Transverse colon (tissue), 3 donors: ENCODE measurements around the gene TMEM266.

Experiments used
- CTCF ChIP-seq, 5 experiments: fragments of 200-600 bp in 3 of 5; fragments of 450-650 bp in 2 of 5; sonication (generic) in 3 of 5; IDR thresholded peaks; 1 replicate in 2 of 5; 2 replicates in 3 of 5; pipeline ENCODE4 v1.5.1; 2016 to 2017; ENCODE audit warnings: antibody characterized with exemption in 5 of 5, inconsistent platforms in 3 of 5, mild to moderate bottlenecking in 2 of 5, moderate library complexity in 1 of 5
- EP300 ChIP-seq: sonication (generic); formaldehyde crosslinking; IDR thresholded peaks from one replicate; pipeline ENCODE4 v1.6.1; 2017; ENCODE audit warnings: antibody characterized with exemption, low read depth
- POLR2A ChIP-seq: fragments of 450-650 bp; IDR thresholded peaks from one replicate; pipeline ENCODE4 v1.6.1; 2016; ENCODE audit warnings: antibody characterized with exemption, mild to moderate bottlenecking, moderate library complexity

DNA sequence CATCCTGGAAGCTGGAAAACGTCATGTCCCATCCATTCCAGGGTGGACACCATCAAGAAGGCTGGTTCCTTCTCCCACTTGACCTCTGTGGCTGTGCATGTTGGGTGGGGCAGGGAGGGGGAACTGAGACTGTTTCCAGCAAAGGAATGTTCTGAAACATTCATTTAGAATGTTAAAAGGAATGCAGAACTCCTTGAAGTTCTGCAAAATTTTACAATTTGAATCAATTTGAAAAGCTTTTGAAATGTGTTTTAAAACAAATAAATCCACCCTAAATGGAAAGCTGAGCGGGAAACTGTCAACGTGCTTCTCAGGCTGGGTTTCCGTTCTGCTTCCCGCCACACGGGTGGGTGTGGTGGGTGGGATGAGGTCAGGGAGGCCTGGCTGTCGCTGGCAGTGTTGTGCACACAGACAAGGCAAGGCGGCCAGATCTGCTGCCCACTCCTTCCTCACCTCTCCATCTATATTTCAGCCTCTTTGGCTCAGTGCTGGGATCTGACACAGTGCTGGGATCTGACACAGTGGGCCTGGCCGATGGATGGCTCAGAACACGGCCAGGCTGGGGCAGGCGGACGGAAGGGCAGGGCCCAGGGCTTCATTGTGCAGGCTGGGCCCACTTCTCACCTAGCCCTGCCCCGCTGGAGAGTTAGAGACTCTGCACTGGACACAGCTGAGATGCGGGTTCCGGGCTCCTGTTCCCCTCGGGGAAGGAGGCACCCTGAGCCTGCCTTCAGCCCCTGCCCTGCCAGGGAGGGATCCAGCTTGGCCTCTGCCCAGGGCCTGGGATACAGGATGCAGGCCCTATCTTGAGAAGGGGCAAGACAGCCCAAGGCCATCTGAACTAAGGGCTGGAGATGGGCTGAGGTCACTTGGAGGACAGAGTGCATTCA lies 110.4 kb downstream of the TMEM266 start:
- no peak for TF ChIP-seq CTCF (IDR thresholded peaks at IDR 0.05)
- TF ChIP-seq POLR2A = no peak
- TF ChIP-seq EP300 = no peak
